CD4-positive, alpha-beta memory T cell (primary cell): ENCODE measurements around the gene SHC4. TPM values are rescaled to one million over a fixed set of nuclear protein-coding genes. Genes with fewer than 3 reads are reported as not detected.

Source experiments
- CTCF ChIA-PET: fragments of 350-600 bp; sonication (Branson Sonifier 250); formaldehyde crosslinking; loops from one replicate; lab custom pipeline; 2021; ENCODE audit warnings: inconsistent platforms; ENCODE audit not compliant: partially characterized antibody; lab: Charles Lee
- POLR2A ChIA-PET: fragments of 350-600 bp; sonication (Branson Sonifier 250); formaldehyde crosslinking; loops from one replicate; lab custom pipeline; 2021; ENCODE audit not compliant: partially characterized antibody; lab: Charles Lee
- DNase-seq, 5 donors: peaks; one replicate each; pipeline versions ENCODE4 v3.0.0 to v3.0.0-alpha.2; 2020 to 2022; ENCODE audit warnings: mixed read lengths in 1 of 5
- H3K27ac ChIP-seq: one replicate; pipeline ENCODE4 v1.7.0; 2013; ENCODE audit warnings: low read depth, low read length
- H3K27me3 ChIP-seq: 2 replicates; pipeline ENCODE4 v1.7.0; 2013; ENCODE audit warnings: mild to moderate bottlenecking, low read length, moderate library complexity; ENCODE audit not compliant: insufficient read depth
- H3K36me3 ChIP-seq: 2 replicates; pipeline ENCODE4 v1.7.0; 2013; ENCODE audit warnings: mild to moderate bottlenecking, low read length, moderate library complexity; ENCODE audit not compliant: insufficient read depth
- H3K4me1 ChIP-seq: 2 replicates; pipeline ENCODE4 v1.7.0; 2013; ENCODE audit warnings: mild to moderate bottlenecking, low read length, moderate library complexity; ENCODE audit not compliant: insufficient read depth
- H3K4me3 ChIP-seq, 2 donors: one replicate each; pipeline ENCODE4 v1.7.0; 2013; ENCODE audit warnings: low read length in 2 of 2, mild to moderate bottlenecking in 1 of 2
- H3K9me3 ChIP-seq, 2 donors: one replicate each; pipeline ENCODE4 v1.7.0; 2013; ENCODE audit warnings: low read length in 2 of 2, control low read depth in 1 of 2; ENCODE audit not compliant: control insufficient read depth in 1 of 2
- H3K27ac Mint-ChIP-seq, 7 donors: one replicate each; pipeline ENCODE4 v1.8.0; 2020 to 2021; ENCODE audit warnings: mixed read lengths in 7 of 7, mild to moderate bottlenecking in 6 of 7, inconsistent platforms in 3 of 7, moderate library complexity in 3 of 7
- H3K27me3 Mint-ChIP-seq, 2 donors: one replicate each; pipeline ENCODE4 v1.8.0; 2020 to 2021; ENCODE audit warnings: mixed read lengths in 2 of 2
- H3K36me3 Mint-ChIP-seq, 2 donors: one replicate each; pipeline ENCODE4 v1.8.0; 2020 to 2021; ENCODE audit warnings: mixed read lengths in 2 of 2, inconsistent platforms in 1 of 2, mild to moderate bottlenecking in 1 of 2
- H3K4me1 Mint-ChIP-seq, 4 donors: one replicate each; pipeline ENCODE4 v1.8.0; 2020 to 2021; ENCODE audit warnings: mixed read lengths in 4 of 4, mild to moderate bottlenecking in 1 of 4
- H3K4me3 Mint-ChIP-seq, 8 donors: one replicate each; pipeline ENCODE4 v1.8.0; 2020 to 2021; ENCODE audit warnings: mixed read lengths in 8 of 8, mild to moderate bottlenecking in 7 of 8, moderate library complexity in 6 of 8, inconsistent platforms in 3 of 8
- H3K9me3 Mint-ChIP-seq, 8 donors: one replicate each; pipeline ENCODE4 v1.8.0; 2020 to 2021; ENCODE audit warnings: mixed read lengths in 8 of 8, mild to moderate bottlenecking in 5 of 8, inconsistent platforms in 3 of 8, moderate library complexity in 1 of 8
- intact Hi-C: fragments of 100-400 bp; cut with micrococcal nuclease; formaldehyde crosslinking; loops from one replicate; pipeline ENCODE4 v1.15.1; 2023
- polyA plus RNA-seq, 2 donors: library from polyadenylated mRNA; unstranded; fragments of 300-500 nt; fragmentation: Illumina TruSeq; gene quantifications; one replicate each; pipeline ENCODE4 v1.2.3, GENCODE V29; 2021
- total RNA-seq, 2 experiments: library from RNA; stranded (reverse); gene quantifications; one replicate each; pipeline ENCODE4 v1.2.3, GENCODE V29; 2021

SHC4 gene
- total and polyA plus RNA-seq, 4 experiments from 2014 or later = 0.28 to 0.29 TPM; not detected in 2

DNA sequence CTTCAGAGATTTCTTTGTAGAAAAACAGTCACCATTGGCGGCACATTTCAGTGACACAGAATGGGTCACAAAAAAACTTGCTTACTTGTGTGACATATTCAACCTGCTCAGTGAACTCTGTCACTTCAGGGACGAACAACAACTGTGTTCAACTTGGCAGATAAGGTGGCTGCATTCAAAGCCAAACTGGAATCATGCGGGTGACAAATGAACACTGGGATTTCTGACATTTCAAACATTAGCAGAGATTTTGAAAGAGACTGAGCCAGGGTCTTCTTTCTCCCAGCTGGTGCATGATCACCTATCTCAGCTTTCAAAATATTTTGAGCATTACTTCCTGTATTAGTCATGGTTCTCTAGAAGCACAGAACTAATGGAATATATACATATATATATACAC lies 87.7 kb downstream of the SHC4 start:
- intact Hi-C loops = loop anchor here (5.0 to 10.0 kb wide), 2 partner anchors 541 to 1476 kb away; partner anchors contain the start of gene DUT
- H3K36me3 ChIP-seq = no peaks in the 10 kb centered on the region
- H3K36me3 Mint-ChIP-seq = peaks cover 11 to 21% of the 10 kb centered on the region in 2 donors
- peaks cover 10 to 18% of the 10 kb centered on the region in 2 donors for H3K27me3 Mint-ChIP-seq
- peaks cover 26% of the 10 kb centered on the region for H3K4me1 ChIP-seq
- ChIA-PET CTCF (interaction anchor here (0.7 kb wide), 1 partner anchor 14 kb away, joined by 3 read pairs; no protein-coding TSS in a partner anchor), POLR2A (no interaction called here)
- H3K27ac ChIP-seq = no peak overlapping the region
- H3K4me3 ChIP-seq = no peak overlapping the region
- peaks cover 18 to 31% (median 24%) of the 10 kb centered on the region in 4 donors for H3K4me1 Mint-ChIP-seq
- H3K9me3 Mint-ChIP-seq = peaks cover 0 to 10% (median under 1%) of the 10 kb centered on the region in 8 donors
- H3K27ac Mint-ChIP-seq = peak overlapping the region in 1 of 7 donors; percentile 43
- no peak overlapping the region for H3K4me3 Mint-ChIP-seq
- H3K9me3 ChIP-seq = no peaks in the 10 kb centered on the region
- peaks cover 9% of the 10 kb centered on the region for H3K27me3 ChIP-seq
- DNase-seq = no peak

DNA sequence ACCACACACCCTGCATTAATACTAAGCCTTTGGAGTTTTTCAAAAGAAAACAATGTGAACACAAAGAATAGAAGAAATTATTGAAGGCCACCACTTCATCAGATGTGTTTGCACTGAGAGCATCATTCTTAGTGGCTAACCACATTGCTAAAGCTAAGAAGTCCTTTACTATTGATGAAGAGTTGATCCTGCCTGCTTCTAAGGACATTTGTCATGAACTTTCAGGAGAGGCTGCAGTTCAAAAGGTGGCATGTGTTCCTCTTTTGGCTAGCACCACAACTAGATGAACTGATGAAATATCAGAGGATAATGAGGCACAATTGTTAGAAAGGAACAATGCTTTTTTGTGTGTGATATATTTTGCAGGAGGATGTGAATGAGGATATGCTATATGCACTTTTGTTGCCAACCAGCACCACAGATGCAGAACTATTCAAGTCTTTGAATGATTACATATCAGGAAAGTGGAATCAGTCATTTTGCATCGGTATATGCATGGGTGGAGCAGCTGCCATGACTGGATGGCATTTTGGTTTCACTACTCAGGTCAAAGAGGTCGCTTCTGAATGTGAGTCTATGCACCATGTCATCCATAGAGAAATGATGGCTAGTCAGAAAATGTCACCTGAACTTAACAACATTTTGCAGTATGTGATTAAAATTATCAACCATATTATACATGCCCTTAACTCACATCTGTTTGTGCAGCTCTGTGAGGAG lies 88.3 kb downstream of the SHC4 start:
- Mint-ChIP-seq H3K9me3 (peaks cover 0 to 10% (median under 1%) of the 10 kb centered on the region in 8 donors), H3K4me3 (no peak overlapping the region), H3K27me3 (peaks cover 13 to 22% of the 10 kb centered on the region in 2 donors), H3K4me1 (peaks cover 17 to 30% (median 23%) of the 10 kb centered on the region in 4 donors), H3K36me3 (peaks cover 11 to 17% of the 10 kb centered on the region in 2 donors), H3K27ac (peak overlapping the region in 1 of 7 donors; percentile 46)
- H3K4me1 ChIP-seq = peaks cover 25% of the 10 kb centered on the region
- H3K9me3 ChIP-seq = no peaks in the 10 kb centered on the region
- ChIA-PET CTCF (interaction anchor here (0.7 kb wide), 1 partner anchor 13 kb away, joined by 3 read pairs; no protein-coding TSS in a partner anchor), POLR2A (no interaction called here)
- H3K4me3 ChIP-seq = no peak overlapping the region
- peaks cover 11% of the 10 kb centered on the region for H3K27me3 ChIP-seq
- no peak overlapping the region for H3K27ac ChIP-seq
- DNase-seq = no peak
- intact Hi-C loops = loop anchor here (5.0 to 10.0 kb wide), 2 partner anchors 541 to 1477 kb away; partner anchors contain the start of gene DUT
- no peaks in the 10 kb centered on the region for H3K36me3 ChIP-seq

DNA sequence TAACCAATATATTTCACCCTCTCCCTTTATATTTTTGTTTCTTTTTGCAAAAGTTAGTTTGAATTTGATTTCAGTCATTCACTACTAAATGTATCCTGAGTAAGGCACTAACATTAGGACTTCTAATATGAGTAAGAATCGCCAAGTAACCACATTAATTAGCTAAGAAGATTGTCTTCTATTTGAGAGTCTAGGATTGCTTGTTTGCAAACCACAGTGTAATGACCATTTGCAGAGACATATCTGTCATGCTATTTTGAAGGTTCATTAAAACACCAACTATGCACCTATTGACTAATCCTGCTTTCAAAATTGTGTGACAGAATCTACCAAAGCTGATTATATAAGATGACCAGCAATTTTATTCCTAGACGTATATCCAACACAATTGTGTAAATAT lies 91.1 kb downstream of the SHC4 start:
- H3K27me3 Mint-ChIP-seq = peaks cover 17 to 22% of the 10 kb centered on the region in 2 donors

DNA sequence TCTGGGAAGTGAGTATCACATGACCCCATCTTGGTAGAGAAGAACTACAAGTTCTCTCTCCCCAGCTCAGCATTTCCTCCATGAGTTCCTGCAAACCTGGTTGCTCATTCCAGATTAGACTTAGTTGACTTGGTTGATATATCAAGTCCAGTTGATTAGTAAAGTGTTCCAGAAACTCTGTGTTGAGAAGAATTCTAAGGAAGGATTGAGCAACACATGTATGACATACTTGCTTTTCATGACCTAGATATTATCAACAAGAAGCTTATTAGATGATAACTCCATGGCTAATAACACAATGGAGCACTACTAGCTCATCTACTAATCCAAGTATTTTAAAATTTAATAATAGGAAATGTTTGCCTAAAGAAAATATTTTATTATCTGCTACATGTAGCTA lies 92.2 kb downstream of the SHC4 start:
- H3K4me3 ChIP-seq = no peak overlapping the region
- peaks cover 19% of the 10 kb centered on the region for H3K27me3 ChIP-seq
- ChIA-PET POLR2A (no interaction called here), CTCF (interaction anchor here (1.2 to 1.3 kb wide), 2 partner anchors 10 to 106 kb away, joined by 6 read pairs; no protein-coding TSS in a partner anchor)
- no peaks in the 10 kb centered on the region for H3K36me3 Mint-ChIP-seq
- intact Hi-C loops = loop anchor here (10.0 kb wide), 1 partner anchor 537 kb away; the partner anchor contains the start of gene DUT
- H3K9me3 ChIP-seq = no peaks in the 10 kb centered on the region
- no peak overlapping the region for H3K27ac Mint-ChIP-seq
- DNase-seq = no peak
- no peak overlapping the region for H3K4me3 Mint-ChIP-seq
- peaks cover 19 to 22% of the 10 kb centered on the region in 2 donors for H3K27me3 Mint-ChIP-seq
- no peaks in the 10 kb centered on the region for H3K9me3 Mint-ChIP-seq
- H3K4me1 ChIP-seq = no peaks in the 10 kb centered on the region
- H3K27ac ChIP-seq = no peak overlapping the region
- peaks cover 0 to under 1% (median 0%) of the 10 kb centered on the region in 4 donors for H3K4me1 Mint-ChIP-seq
- H3K36me3 ChIP-seq = no peaks in the 10 kb centered on the region

More for the DNA sequence above, 91.1 kb downstream of the SHC4 start:
- ChIA-PET CTCF (interaction anchor here (0.6 to 1.3 kb wide), 2 partner anchors 8 to 105 kb away, joined by 3 to 6 read pairs; no protein-coding TSS in a partner anchor), POLR2A (no interaction called here)
- H3K27ac Mint-ChIP-seq = no peak overlapping the region
- Histone ChIP-seq H3K9me3 (no peaks in the 10 kb centered on the region), H3K4me3 (no peak overlapping the region), H3K4me1 (peaks cover 5% of the 10 kb centered on the region), H3K27ac (no peak overlapping the region), H3K27me3 (peaks cover 16% of the 10 kb centered on the region), H3K36me3 (no peaks in the 10 kb centered on the region)
- peaks cover 0 to under 1% (median 0%) of the 10 kb centered on the region in 8 donors for H3K9me3 Mint-ChIP-seq
- no peak for DNase-seq
- no peak overlapping the region for H3K4me3 Mint-ChIP-seq
- intact Hi-C loops = loop anchor here (10.0 kb wide), 1 partner anchor 538 kb away; the partner anchor contains the start of gene DUT
- no peaks in the 10 kb centered on the region for H3K36me3 Mint-ChIP-seq
- peaks cover 2 to 6% (median 2%) of the 10 kb centered on the region in 4 donors for H3K4me1 Mint-ChIP-seq

DNA sequence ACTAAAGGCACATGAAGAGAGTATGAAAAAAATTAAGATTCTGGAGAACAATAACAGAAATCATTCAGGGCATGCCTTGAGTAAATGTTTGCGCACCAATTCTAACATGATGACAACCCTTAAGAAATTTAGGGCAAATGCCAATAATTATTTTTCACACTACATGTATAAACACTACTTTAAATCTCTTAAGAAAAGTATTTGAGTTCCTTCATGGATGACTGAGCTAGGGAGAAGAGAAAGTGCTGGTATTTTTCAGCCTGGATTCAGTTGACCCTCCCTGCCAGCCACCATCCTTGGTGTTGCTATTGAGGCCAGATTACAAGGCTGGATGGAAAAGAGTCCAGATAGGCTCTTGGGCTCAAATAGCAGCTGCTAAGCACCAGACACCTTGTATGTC lies 93.8 kb downstream of the SHC4 start:
- no peaks in the 10 kb centered on the region for H3K36me3 ChIP-seq
- no peaks in the 10 kb centered on the region for H3K36me3 Mint-ChIP-seq
- H3K4me1 Mint-ChIP-seq = no peaks in the 10 kb centered on the region
- H3K4me1 ChIP-seq = no peaks in the 10 kb centered on the region
- POLR2A ChIA-PET = no interaction called here
- peaks cover 19% of the 10 kb centered on the region for H3K27me3 ChIP-seq
- CTCF ChIA-PET = interaction anchor here (1.3 kb wide), 1 partner anchor 105 kb away, joined by 3 read pairs; no protein-coding TSS in a partner anchor
- no peaks in the 10 kb centered on the region for H3K9me3 ChIP-seq
- H3K9me3 Mint-ChIP-seq = no peaks in the 10 kb centered on the region
- no peak overlapping the region for H3K27ac Mint-ChIP-seq
- H3K27ac ChIP-seq = no peak overlapping the region
- no peak overlapping the region for H3K4me3 Mint-ChIP-seq
- intact Hi-C loops = loop anchor here (10.0 kb wide), 1 partner anchor 535 kb away; the partner anchor contains the start of gene DUT
- peaks cover 22% of the 10 kb centered on the region in 2 donors for H3K27me3 Mint-ChIP-seq
- H3K4me3 ChIP-seq = no peak overlapping the region
- DNase-seq = no peak

DNA sequence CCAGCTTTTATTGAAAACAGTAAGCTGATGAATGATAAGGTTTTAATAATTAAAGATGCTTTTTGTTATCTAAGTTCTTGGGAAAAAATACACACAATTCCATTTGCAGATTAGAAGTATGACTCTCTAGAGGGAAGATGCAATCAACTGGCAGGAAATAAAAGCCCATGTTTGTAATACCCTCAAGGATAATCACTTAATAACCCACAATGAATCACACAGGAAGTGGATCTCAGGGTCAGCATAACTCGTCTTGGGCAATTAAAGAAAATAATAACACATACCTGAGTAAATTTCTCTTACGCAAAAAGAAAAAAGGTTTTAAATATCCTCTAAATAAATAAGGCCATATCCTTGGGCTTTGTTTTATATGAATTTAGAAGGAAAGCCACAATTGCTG lies 95.2 kb downstream of the SHC4 start:
- Mint-ChIP-seq H3K9me3 (no peaks in the 10 kb centered on the region), H3K27ac (no peak overlapping the region), H3K27me3 (peaks cover 22% of the 10 kb centered on the region in 2 donors), H3K4me3 (no peak overlapping the region), H3K36me3 (no peaks in the 10 kb centered on the region), H3K4me1 (no peaks in the 10 kb centered on the region)
- H3K27ac ChIP-seq = no peak overlapping the region
- intact Hi-C loops = no loop called here
- H3K4me3 ChIP-seq = no peak overlapping the region
- H3K9me3 ChIP-seq = no peaks in the 10 kb centered on the region
- ChIA-PET CTCF (interaction anchor here (0.8 kb wide), 1 partner anchor 9 kb away, joined by 3 read pairs; the partner anchor contains the start of gene EID1), POLR2A (interaction anchor here (1.9 kb wide), 1 partner anchor 9 kb away, joined by 6 read pairs; the partner anchor contains the start of gene EID1)
- H3K4me1 ChIP-seq = no peaks in the 10 kb centered on the region
- peaks cover 19% of the 10 kb centered on the region for H3K27me3 ChIP-seq
- H3K36me3 ChIP-seq = no peaks in the 10 kb centered on the region
- DNase-seq = no peak

DNA sequence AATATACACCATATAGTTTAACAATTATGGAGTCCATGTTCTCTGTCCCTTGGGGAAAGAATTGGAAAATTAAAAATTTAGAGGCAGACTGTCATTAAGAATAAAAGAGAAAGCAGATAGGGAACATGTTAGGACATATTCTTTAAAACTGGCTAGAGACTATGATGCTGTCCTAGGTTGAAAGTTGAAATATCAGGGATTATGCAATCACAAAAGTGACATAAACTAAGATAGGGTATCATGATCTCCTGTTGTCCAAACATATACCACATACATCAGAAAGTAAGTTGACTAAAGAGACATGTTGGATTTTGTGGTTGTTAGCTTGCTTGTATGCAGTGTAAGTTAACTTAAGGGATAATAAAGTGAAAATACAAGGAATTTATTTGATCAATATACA lies 95.7 kb downstream of the SHC4 start:
- CTCF ChIA-PET = interaction anchor here (0.7 to 1.4 kb wide), 3 partner anchors 108 to 555 kb away, joined by 3 to 4 read pairs (median 3); no protein-coding TSS in a partner anchor
- DNase-seq = no peak
- POLR2A ChIA-PET = interaction anchor here (1.9 kb wide), 1 partner anchor 10 kb away, joined by 6 read pairs; the partner anchor contains the start of gene EID1
- Mint-ChIP-seq H3K9me3 (no peaks in the 10 kb centered on the region), H3K27ac (no peak overlapping the region), H3K4me1 (no peaks in the 10 kb centered on the region), H3K4me3 (no peak overlapping the region), H3K27me3 (peaks cover 19% of the 10 kb centered on the region in 2 donors), H3K36me3 (no peaks in the 10 kb centered on the region)
- peaks cover 19% of the 10 kb centered on the region for H3K27me3 ChIP-seq
- intact Hi-C loops = no loop called here
- no peaks in the 10 kb centered on the region for H3K36me3 ChIP-seq
- no peaks in the 10 kb centered on the region for H3K9me3 ChIP-seq
- H3K4me3 ChIP-seq = no peak overlapping the region
- H3K27ac ChIP-seq = no peak overlapping the region
- H3K4me1 ChIP-seq = no peaks in the 10 kb centered on the region
